ENCODE results near the gene SUN1.

Gene SUN1

DNA sequence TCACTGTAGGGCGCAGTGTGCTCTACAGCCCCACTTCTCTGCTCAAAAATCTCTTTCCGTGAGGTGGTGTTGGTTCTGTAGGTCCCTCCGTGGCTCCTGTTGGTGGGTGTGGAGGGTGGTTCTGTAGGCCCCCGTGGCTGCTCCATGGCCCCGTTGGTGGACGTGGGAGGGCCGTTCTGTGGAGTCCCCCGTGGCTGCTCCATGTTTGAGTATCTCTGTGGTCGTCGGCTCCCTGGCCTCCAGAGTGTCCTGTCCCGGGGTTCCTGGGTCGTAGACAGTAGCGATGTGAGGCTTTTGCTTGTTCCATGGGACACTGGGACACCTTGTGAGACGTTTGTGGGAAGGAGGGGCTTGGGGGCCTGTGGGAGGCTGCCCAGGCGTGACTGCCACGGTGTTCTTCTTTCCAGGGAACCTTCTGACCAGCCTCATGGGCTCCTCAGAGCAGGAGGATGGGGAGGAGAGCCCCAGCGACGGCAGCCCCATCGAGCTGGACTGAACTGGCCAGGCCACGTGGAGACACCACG is 62.7 kb downstream of the SUN1 start:
- DNase-seq, result no peak

DNA sequence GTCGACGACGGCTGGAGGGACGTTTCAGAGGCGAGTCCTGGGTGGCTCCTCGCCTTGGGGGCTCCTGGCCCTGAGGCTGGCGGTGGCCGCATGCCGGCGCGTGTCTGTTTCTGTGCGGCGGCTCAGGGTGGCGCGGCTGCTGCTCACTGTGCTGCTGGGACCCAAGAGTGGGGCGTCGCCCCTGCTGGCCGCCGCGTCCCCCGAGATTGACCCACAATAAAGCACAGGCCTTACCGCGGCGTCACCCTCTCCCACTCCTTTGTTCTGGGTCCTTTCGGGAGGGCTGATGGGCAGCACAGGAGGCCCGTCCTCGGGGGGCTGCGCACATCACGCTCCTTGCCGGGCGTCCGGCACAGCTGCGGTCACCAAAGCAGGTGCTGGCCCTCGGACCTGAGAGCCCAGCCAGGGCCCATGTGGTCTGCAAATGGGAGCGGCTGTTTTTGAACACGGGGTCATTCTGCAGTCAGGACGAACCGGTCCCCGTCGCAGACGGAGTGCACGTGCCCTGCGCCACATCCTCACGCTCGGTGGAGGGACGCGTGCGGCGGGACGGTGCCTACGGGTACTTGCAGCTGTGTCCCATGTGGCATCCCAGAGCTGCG is 63.3 kb downstream of the SUN1 start:
- no peak for DNase-seq

DNA sequence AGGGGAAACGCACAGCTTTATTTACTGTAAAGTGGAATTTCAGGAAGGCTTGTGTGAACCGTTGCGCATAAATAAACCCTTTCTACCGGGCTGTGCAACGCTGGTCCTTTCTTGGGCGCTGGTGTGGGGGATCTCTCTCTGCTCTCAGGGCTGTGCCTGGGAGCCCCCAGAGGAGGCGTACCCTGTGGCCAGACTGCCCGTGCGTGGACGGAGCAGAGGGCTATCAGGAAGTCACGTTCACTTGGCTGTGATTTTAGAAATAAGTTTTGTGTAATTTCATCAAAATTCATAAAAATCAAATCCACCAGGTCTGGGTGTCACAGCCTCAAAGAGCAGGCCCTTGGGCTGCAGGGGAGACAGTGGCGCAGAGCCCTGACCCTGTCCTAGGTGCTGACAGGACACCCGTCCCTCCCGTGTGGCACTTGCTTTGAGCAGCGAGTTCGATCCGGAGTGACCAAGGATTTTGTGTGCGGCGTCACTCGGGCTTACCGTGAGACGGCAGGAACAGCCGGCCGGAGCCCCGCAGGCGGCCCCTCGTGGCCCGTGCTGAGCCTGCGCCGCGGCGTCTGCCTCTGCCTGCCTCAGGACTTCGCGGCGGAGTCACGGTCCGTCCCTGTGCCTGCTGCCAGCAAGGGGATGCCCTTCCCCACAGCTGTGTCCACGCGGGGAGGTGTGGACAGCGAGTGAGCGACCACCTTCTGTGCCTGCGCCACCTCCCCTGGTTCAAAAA is 64.2 kb downstream of the SUN1 start:
- DNase-seq, result no peak

DNA sequence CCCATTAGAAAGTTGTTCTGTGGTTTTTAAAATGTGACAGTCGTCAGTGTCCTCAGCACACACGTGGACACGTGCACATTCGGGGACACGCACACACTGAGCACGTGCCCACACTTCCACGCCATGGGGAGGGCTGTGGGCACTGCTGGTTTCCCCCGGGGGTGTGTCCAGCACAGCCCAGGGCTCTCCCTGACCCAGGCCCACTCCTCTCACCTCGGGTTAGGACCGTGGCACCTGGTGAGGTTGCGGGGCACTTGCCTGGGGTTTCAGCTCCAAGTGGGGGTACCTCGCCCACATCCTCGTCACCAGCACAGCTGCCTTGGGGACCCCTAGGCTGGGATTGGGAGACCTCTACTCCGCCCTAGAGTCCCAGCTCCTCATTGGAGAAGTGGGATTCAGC is 64.8 kb downstream of the SUN1 start:
- DNase-seq, result no peak

DNA sequence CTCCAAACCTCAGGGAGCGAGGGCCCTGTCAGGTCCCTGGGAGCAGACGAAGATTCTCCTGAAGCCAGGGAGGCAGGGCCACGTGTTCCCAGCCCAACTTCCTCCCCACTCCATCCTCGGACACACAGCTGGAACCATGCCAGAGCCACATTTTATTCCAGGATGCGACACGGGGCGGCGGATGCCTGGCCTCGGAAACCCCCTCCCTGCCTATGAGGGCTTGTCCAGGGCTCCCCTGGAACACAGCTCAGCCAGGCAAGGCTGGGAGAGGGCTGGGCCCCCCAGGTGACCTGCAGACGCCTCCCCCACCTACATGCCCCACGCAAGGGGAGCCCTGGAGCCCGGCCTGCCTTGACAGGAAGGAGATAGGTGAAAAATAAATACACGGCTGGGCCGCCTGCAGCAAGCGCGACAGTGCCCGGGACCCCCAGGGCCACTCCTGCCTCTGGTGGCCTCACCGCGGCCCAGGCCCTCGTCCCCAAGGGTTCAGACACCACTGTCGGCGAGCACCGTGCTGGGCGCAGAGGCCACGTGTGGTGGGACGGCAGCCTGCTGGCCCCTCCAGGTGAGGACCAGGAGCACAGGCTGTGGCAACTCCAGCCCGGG is 65.6 kb downstream of the SUN1 start:
- no peak for DNase-seq

DNA sequence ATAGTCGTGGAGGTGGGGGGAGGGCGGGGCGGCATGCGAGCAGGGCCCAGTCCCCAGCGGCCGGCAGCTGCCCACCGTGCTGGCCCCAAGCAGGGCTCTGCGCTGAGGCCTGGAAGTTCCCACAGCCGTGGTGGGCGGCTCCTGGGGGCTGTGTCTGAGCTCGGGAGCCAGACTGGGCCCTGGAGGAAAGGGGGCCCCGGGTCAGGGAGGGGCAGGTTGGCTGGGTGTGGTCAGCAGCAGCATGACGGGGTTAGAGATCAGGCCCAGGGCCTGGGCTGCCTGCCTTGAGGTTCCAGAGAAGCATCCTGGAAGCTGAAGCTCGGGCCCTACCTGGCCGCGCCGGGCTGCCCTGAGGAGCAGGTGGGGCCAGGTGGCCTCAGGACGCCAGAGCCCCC is 66.2 kb downstream of the SUN1 start:
- DNase-seq, result no peak

DNA sequence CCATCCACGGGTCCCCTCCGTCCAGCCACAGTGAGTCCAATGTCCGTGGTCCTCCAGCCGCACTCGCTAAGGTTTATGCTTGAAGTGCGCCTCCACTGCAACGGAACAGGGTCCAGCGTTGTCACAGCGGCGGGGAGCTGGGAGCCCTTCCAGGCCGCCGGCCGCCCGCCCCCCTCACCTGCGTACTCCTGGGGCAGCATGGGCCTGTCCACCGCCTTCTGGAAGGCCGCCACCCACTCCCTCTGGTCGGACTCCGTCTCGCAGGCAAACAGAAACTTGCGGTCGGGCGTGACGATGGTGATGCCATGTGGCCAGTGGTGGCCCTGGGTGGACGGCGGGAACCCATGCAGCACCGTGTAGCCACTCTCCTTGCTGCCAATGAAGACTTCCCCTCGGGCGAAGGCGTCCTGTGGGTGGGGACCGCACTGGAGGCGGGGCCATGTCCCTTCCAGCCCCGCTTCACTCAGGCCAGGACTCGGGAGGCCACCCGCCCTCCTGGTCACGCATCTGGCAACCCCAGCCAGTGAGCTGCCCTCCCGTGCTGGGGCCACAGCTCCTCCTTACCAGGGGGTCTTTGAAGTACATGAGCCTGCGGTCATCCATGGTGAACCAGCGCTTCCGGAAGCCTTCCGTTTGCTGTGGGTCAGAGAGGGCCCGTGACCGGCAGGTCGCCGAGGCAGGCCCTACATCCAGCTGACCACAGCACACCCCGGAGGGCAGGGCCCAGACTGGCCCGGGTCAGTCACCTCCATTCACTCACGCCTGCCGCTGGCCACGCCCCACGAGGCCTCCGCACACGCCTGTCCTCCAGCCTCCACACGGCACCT is 66.8 kb downstream of the SUN1 start:
- DNase-seq, result no peak

DNA sequence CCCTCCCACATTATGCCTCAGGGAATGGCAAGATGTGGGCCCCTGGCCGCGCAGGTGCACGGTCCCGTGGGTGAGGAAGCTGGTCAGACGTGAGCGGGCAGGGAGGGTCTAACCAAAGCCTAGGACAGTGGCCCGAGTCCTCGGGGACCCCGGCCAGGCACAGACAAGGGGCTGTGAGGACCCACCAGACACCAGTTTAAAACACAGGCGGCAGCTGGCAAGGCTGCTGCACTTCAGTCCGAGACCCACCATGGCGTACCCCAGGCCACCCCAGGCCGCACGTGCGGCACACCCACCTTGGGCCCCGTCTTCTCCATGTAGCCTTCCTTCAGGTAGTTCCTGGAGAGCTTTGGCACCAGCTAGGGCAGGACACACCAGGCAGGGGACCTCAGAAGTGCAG is 67.5 kb downstream of the SUN1 start:
- DNase-seq, result no peak

DNA sequence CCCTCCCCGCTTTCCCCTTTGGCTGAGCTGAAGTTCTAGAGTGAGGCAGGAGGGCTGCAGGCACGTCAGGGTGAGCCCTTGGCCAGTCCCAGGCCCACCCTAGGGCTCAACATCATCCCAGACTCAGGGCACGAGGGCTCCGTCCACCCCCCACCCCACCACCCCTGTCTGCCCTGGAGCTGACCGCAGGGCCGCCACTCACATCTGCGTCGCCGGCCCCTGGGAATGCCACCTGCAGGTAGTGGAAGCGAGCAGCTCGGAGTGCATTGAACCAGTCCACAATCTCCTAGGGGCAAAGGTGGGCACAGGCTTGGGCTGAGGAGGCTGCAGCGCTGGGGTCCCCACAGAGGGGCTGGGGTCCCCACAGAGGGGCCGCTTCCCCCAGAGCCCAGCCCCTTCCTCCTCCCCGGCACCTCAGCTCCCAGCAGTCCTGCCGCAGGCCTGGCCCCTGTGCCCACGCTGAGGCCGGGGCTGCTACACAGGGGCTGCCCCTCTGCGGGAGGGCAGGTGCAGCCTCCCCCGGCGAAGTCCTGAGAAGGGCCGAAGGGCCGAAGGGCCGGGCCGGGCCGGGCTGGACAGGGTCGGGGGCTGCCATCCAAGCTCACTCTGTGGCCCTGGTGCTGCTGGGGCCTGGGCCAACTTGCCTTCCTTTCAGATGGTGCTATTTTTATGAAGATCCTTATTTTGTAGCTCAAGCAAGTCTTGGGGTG is 68.2 kb downstream of the SUN1 start:
- no peak for DNase-seq

DNA sequence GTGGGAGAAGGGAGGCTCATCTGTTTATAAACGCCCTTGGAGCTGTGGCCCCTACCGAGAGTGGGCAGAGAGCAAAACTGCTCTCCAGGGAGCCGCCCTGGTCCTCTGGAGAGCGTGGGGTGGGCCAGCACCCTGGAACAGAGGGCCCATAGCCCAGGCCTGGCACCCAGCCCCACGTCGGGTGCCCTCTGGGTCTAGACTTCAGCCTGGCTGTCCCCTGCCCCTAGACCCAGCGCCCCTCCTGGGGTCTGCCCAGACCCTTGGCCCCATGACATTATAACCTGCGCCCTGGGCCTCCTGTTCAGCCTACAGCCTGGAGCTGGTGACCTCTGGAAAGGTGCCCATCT is 68.7 kb downstream of the SUN1 start:
- no peak for DNase-seq

DNA sequence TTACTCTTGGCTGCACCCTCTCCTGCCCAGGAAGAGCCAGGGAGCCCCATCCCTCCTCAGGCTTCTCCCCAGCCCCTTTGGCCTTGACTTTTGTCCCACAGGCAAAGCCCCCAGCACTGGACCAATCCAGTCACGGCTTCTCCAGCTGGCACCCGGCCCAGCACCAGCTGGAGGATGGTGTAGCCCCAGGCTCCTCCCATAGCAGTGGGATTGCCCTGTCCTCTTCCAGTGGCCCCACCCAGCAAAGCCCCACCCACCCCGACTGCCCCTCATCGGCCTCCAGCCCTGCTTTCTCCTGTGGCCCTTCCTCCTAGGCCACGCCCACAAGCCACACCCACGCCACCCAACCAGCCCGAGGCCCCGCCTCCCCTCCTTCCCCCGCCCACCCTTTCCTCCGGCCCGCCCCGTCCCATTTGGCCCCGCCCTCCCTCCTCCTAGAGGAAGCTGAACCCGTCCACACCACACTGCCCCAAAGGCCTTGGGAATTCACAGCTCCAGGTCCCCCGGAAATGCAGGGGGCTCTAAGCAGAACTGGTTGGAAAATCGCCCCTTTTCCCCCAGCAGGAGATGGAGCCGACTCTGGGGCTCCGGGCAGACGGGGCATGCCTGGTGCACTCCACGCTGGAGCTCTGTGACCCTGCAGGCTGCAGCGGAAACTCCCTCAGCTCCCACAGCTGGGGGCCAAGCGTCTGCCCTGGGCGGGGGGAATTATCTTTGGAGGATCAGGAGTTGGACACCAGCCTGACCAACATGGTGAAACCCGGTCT is 69.3 kb downstream of the SUN1 start:
- DNase-seq, result peak; percentile 56

DNA sequence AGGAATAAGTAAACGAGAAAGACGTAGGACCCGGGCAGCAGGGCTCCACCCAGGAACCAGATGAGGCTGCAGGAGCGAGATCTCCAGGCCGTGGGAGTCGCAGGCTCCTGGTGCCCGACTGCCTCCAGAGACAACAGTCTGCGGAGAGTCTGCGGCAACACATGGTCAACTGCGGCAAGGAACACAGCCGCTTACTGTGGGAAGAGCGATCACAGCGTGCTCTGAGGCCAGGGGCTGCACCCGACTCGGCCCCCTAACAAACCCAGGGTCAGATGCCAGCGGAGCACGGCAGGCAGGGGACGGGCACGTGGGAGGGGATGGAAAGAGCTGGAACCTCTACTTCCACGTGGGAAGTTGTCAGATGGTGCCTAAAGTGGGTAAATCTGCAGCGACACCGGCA is 70.7 kb downstream of the SUN1 start:
- no peak for DNase-seq

DNA sequence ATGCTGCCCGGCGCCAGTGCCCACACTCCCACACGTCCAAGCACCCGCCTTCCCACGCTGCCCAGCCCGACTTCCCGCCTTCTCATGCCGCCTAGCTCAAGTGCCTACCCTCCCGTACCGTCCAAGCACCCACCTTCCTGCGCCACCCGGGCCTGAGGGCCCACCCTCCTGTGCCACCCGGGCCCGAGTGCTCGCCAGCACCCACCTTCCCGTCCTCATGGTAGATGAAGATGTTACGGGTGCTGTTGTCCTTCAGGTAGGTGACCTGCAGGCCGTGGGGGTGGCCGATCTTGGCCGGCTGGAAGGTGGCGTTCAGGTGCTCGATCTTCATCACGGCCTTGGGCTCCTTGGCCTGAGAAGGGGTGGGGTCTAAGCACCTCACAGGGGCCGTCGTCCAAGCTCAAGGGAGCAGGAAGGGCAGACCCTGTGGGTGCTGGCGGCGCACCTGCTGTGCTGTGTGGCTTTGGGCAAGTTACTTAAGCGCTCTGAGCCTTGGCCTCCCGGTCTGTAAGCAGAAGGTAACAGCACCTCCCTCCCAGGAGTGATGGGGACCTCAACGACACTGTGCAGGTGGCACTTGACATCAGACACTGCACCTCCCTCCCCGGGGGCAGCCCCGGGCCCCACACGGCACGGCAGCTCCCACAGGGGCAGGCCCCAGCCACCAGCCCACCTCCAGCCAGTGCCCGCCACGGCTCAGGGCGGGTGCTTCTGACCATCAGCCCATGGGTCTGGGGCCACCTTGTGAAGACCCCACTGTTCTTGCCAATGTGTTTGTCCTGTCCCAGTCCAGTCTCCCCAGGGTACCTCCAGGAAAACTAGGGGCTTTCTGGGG is 71.9 kb downstream of the SUN1 start:
- DNase-seq, result no peak

DNA sequence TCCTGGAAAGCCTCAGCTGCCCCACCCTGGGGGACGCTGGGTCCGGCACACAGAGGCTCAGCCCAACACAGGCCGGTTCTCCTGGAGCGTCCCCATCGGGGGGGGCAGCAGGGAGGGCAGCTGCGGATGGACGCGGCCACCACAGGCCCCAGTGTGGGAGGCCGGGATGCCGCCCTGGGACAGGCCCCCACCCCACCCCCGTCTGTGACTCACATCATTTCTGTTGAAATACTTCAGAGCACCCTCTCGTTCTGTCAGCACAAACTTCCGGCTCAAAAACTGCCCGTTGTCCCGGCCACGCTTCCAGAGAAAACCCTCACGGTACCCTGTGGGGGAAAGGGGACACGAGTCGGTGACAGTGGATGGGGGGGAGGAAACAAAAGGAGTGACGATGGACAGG is 72.6 kb downstream of the SUN1 start:
- no peak for DNase-seq

DNA sequence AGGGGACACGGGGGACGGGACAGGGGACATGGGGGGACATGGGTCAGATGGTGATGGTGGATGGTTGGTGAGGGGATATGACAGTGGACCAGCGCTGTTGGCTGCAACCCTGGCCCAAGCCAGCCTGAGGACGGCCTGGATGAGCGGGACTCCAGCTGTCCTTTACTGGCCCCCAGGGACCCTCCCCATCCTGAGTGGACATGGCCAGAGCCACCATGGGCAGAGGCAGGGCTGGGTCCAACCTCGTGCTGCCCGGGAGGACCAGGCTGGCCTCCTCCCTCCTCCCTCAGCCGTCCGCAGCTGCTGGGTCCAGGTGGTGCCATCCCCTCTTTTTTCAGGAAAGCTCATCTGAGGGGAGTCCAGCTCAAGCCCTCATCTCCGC is 74.5 kb downstream of the SUN1 start:
- no peak for DNase-seq

DNA sequence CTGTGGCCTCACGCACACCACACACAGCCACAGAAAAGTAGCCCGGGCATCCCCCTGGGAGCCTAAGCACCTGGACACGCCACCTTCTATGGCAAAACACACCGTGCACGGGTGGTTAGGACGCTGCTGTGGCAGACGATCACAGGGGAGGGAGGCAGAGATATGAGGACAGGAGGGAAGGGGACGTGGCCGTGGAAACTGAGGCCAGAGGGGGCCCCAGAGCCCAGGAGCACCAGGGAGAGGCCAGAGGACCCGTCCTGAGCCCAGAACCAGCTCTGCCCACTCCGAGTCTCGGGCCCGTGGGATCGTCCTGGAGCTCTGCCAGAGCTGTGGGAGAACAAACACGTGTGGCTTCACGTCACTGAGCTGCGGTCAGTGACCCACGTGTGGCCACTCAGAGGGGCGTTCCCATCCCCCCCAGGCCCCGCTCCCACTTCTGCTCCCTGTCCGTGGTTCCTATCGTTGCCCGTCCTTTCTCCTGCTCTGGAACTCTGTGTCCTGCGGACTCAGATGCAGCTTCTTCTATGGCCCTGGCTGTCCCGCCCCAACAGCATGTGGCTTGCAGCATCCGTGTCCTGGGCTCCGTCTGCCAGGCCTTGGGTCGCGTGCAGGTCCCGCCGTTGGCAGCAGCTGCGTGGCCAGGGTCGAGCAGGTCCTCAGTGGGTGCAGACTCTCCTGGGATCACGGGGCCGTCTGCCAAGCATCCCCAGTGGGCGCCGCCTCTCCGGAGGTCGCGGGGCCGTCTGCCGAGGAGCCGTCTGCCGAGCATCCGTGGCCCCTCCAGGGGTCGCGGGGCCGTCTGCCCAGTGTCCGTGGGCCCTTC is 75.1 kb downstream of the SUN1 start:
- no peak for DNase-seq

DNA sequence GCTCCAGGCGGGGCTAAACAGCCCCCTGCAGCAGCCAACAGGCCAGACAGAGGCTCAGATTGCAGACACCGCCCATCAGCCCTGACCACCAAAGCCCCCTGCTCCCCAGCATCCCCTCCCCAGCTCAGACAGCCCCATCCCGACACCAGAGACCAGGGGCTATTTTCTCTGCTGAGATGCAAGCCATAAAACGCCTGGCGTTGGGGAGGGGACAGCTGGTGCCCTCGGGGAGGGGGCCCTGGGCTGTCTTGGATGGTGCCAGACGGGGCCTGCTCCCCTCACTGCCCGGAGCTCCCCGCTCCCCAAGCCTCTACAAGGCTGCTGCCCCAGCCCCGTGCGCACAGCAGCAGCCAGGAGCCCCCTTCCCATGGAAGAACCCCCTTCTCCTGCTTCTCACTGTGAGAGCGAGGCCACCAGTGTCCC is 75.9 kb downstream of the SUN1 start:
- DNase-seq, result no peak

DNA sequence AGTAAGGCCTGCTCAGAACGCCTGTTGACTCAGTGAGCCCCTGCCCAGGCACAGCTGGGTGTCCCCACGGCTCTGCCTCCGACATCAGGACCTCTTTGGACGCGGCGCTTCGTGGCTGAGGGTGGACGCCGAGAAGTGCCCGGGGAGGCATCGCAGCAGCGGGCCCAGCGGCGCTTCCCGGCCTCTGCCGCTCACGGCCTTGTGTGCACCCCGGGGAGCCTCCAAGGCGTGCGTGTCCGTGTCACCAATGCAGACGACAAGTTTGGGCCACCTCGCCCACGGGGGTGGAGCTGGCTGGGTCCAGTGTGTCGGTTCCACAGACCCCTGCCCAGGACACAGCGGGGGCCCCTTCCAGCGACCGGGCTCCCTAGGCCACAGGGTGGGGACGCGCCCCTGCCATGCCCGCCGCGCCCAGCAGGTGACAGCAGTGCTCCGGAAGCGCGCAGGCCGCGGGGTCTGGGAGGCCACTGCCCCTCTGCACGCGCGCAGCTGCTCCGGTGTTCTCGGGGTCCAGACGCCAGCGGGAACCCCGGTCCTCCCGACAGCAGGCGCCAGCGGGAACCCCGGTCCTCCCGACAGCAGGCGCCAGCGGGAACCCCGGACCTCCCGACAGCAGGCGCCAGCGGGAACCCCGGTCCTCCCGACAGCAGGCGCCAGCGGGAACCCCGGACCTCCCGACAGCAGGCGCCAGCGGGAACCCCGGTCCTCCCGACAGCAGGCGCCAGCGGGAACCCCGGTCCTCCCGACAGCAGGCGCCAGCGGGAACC is 76.5 kb downstream of the SUN1 start:
- DNase-seq, result peak; percentile 64
